Left renal cortex interstitium (tissue), 4 donors: ENCODE data around the gene KCTD12. TPM values are rescaled to one million over a fixed set of nuclear protein-coding genes. Genes with fewer than 3 reads are reported as not detected.

Experiments
- polyA plus RNA-seq, 4 donors: library from polyadenylated mRNA; unstranded; fragments of 120-200 nt; gene quantifications; one replicate each; pipeline ENCODE4 v1.2.1, GENCODE V29; 2013; ENCODE audit not compliant: insufficient read length in 4 of 4

KCTD12 gene
- polyA plus RNA-seq, 4 donors = 84.2 to 108 (median 87.6) TPM

Other genes with a start within 250 kb of the KCTD12 start
- gene ACOD1, start 62.1 kb upstream of the KCTD12 start, polyA plus RNA-seq = not detected
- 10 to 100 TPM; 42.7 to 56.6 (median 49.1) TPM for gene CLN5, start 105.7 kb upstream of the KCTD12 start, polyA plus RNA-seq
- 10 to 100 TPM; 55.0 to 66.1 (median 61.4) TPM for gene FBXL3, start 140.8 kb upstream of the KCTD12 start, polyA plus RNA-seq